OCI-LY1 (cell line): ENCODE measurements around the gene RAET1L.
"Not testable (repeated sequence)": the region's sequence is repeated elsewhere in the genome, so short reads cannot be mapped to it uniquely, and the experiment has no call there.

Source experiments
- H2AFZ ChIP-seq: fragments of 200-600 bp; sonication (generic), shearing (Covaris generic); 2 replicates; pipeline ENCODE4 v1.6.0; 2014; ENCODE audit warnings: antibody characterized with exemption, mild to moderate bottlenecking, low read length
- H3F3A ChIP-seq: fragments of 200-600 bp; sonication (generic), shearing (Covaris generic); 2 replicates; pipeline ENCODE4 v1.6.0; 2014; ENCODE audit warnings: mild to moderate bottlenecking, antibody characterized with exemption, low read length, moderate library complexity; ENCODE audit not compliant: insufficient read depth
- H3K27ac ChIP-seq: fragments of 200-600 bp; sonication (generic); 2 replicates; pipeline ENCODE4 v1.5.1; 2014; ENCODE audit warnings: low read length, mixed run types, mild to moderate bottlenecking, low read depth; ENCODE audit not compliant: poor library complexity, severe bottlenecking
- H3K27me3 ChIP-seq: fragments of 200-600 bp; sonication (generic); 2 replicates; pipeline ENCODE4 v1.6.0; 2014; ENCODE audit warnings: antibody characterized with exemption, mild to moderate bottlenecking, low read length, moderate library complexity; ENCODE audit not compliant: insufficient read depth
- H3K36me3 ChIP-seq: fragments of 200-600 bp; sonication (generic); 2 replicates; pipeline ENCODE4 v1.6.1; 2014; ENCODE audit warnings: mild to moderate bottlenecking, antibody characterized with exemption, low read length, moderate library complexity, mixed read lengths; ENCODE audit not compliant: insufficient read depth
- H3K4me1 ChIP-seq: fragments of 200-600 bp; sonication (generic); 2 replicates; pipeline ENCODE4 v1.5.1; 2014; ENCODE audit warnings: mild to moderate bottlenecking, low read length, moderate library complexity; ENCODE audit not compliant: insufficient read depth, severe bottlenecking
- H3K4me2 ChIP-seq: fragments of 200-600 bp; sonication (generic), shearing (Covaris generic); 2 replicates; pipeline ENCODE4 v1.6.1; 2014; ENCODE audit warnings: low read length
- H3K4me3 ChIP-seq: fragments of 200-600 bp; sonication (generic); 2 replicates; pipeline ENCODE4 v1.5.1; 2014; ENCODE audit warnings: low read length, low read depth, mild to moderate bottlenecking, mixed read lengths; ENCODE audit not compliant: poor library complexity, severe bottlenecking
- H3K79me2 ChIP-seq: fragments of 200-600 bp; shearing (Covaris generic); 2 replicates; pipeline ENCODE4 v1.6.1; 2016; ENCODE audit warnings: mixed run types, low read length, mixed read lengths; ENCODE audit not compliant: insufficient read depth
- H3K9ac ChIP-seq: fragments of 200-600 bp; sonication (generic), shearing (Covaris generic); 2 replicates; pipeline ENCODE4 v1.6.1; 2014; ENCODE audit warnings: mild to moderate bottlenecking, low read length, mixed read lengths
- H3K9me2 ChIP-seq: fragments of 200-600 bp; sonication (generic), shearing (Covaris generic); 2 replicates; pipeline ENCODE4 v1.6.1; 2014; ENCODE audit warnings: low read depth, mild to moderate bottlenecking, low read length, mixed read lengths
- H3K9me3 ChIP-seq: fragments of 200-600 bp; shearing (Covaris generic); 2 replicates; pipeline ENCODE4 v1.6.1; 2014; ENCODE audit warnings: low read length, mixed read lengths
- H4K20me1 ChIP-seq: fragments of 200-600 bp; sonication (generic), shearing (Covaris generic); 2 replicates; pipeline ENCODE4 v1.6.0; 2016; ENCODE audit warnings: mild to moderate bottlenecking, low read length; ENCODE audit not compliant: insufficient read depth
- CTCF ChIP-seq: fragments of 200-600 bp; sonication (generic), shearing (Covaris generic); IDR thresholded peaks from 2 replicates; pipeline ENCODE4 v1.5.1; 2017; ENCODE audit warnings: mild to moderate bottlenecking, antibody characterized with exemption, low read length, moderate library complexity, mixed read lengths
- EZH2 ChIP-seq: fragments of 200-600 bp; sonication (generic), shearing (Covaris generic); IDR thresholded peaks from 2 replicates; pipeline ENCODE4 v1.8.0; 2017; ENCODE audit warnings: borderline replicate concordance, mixed run types, mild to moderate bottlenecking, antibody characterized with exemption, low read length, moderate library complexity, mixed read lengths

RAET1L gene

GRCh38 chr6:150004783-150005717 is 20.3 kb downstream of the RAET1L start:
- Histone ChIP-seq H3K79me2 (no peaks in the 10 kb centered on the region), H3K27me3 (no peaks in the 10 kb centered on the region), H3K36me3 (no peaks in the 10 kb centered on the region; the same call in 1 of the 2 replicates), H3K9me3 (no peaks in the 10 kb centered on the region), H3K4me1 (peaks cover 12% of the 10 kb centered on the region), H3F3A (no peaks in the 10 kb centered on the region), H3K9ac (peak overlapping the region; percentile 79), H2AFZ (peak overlapping the region; percentile 78; the same call in 1 of the 2 replicates), H3K4me2 (peak overlapping the region; percentile 73), H3K4me3 (peak overlapping the region; percentile 74), H4K20me1 (no peaks in the 10 kb centered on the region), H3K27ac (peak overlapping the region; percentile 75), H3K9me2 (no peaks in the 10 kb centered on the region)
- TF ChIP-seq EZH2 (no peak), CTCF (no peak)

GRCh38 chr6:150004101-150004782 is 21.1 kb downstream of the RAET1L start:
- Histone ChIP-seq H3K9me3 (no peaks in the 10 kb centered on the region), H4K20me1 (no peaks in the 10 kb centered on the region), H3K36me3 (no peaks in the 10 kb centered on the region; the same call in 1 of the 2 replicates), H2AFZ (no peak overlapping the region), H3K4me2 (peak overlapping the region; percentile 73), H3K9me2 (no peaks in the 10 kb centered on the region), H3K4me3 (peak overlapping the region; percentile 74), H3K27me3 (no peaks in the 10 kb centered on the region), H3F3A (no peaks in the 10 kb centered on the region), H3K4me1 (peaks cover 12% of the 10 kb centered on the region), H3K9ac (peak overlapping the region; percentile 79), H3K27ac (peak overlapping the region; percentile 75), H3K79me2 (no peaks in the 10 kb centered on the region)
- TF ChIP-seq EZH2 (no peak), CTCF (no peak)

GRCh38 chr6:150003599-150003998 is 21.7 kb downstream of the RAET1L start:
- not testable (repeated sequence) for H3F3A ChIP-seq, H3K4me3 ChIP-seq, H3K9me3 ChIP-seq, H3K9me2 ChIP-seq, H3K9ac ChIP-seq, H4K20me1 ChIP-seq, H2AFZ ChIP-seq, H3K4me2 ChIP-seq, H3K27ac ChIP-seq, H3K79me2 ChIP-seq, H3K27me3 ChIP-seq, H3K36me3 ChIP-seq
- H3K4me1 ChIP-seq, result peaks cover 12% of the 10 kb centered on the region
